Stimulated activated naive CD8-positive, alpha-beta T cell treated with anti-CD3 and anti-CD28 coated beads, Interleukin-15, Interleukin-2, amounts not matched to agents 100 ng/mL and 50 ng/mL, for 24 hours (primary cell): ENCODE data around the gene CACNA2D3.
"Not testable (repeated sequence)": the region's sequence is repeated elsewhere in the genome, so short reads cannot be mapped to it uniquely, and the experiment has no call there.

Experiments used
- H3K27ac Mint-ChIP-seq: one replicate; pipeline ENCODE4 v1.8.0; 2021; ENCODE audit warnings: mild to moderate bottlenecking, mixed read lengths
- H3K27me3 Mint-ChIP-seq: one replicate; pipeline ENCODE4 v1.8.0; 2021; ENCODE audit warnings: mixed read lengths
- H3K36me3 Mint-ChIP-seq: one replicate; pipeline ENCODE4 v1.8.0; 2021; ENCODE audit warnings: low read depth, mixed read lengths
- H3K4me1 Mint-ChIP-seq: one replicate; pipeline ENCODE4 v1.8.0; 2021; ENCODE audit warnings: low read depth, mixed read lengths
- H3K4me3 Mint-ChIP-seq: one replicate; pipeline ENCODE4 v1.8.0; 2021; ENCODE audit warnings: mild to moderate bottlenecking, mixed read lengths
- H3K9me3 Mint-ChIP-seq: one replicate; pipeline ENCODE4 v1.8.0; 2021; ENCODE audit warnings: mixed read lengths

The CACNA2D3 gene

DNA sequence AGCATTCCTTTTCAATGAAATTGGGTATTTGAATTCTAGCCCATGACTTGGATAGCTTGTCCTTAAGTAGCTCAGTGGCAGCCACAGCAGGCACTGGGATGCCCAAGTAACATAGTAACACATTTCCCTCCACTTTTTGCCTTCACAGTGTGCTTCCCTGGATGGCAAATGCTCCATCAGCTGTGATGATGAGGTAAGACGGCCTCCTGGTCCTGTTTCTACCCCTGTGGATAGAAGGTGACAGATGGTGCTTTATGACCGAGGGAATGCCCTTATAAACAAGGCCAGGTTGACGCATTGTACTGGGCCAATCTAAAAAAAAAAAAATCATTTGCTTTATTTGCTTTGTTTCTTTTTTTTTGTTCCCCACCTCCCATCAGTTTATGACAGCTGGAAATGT lies 847.3 kb downstream of the CACNA2D3 start:
- peaks cover 4% of the 10 kb centered on the region for H3K9me3 Mint-ChIP-seq
- H3K27ac Mint-ChIP-seq: no peak overlapping the region
- no peaks in the 10 kb centered on the region for H3K4me1 Mint-ChIP-seq
- H3K4me3 Mint-ChIP-seq: no peak overlapping the region
- no peaks in the 10 kb centered on the region for H3K27me3 Mint-ChIP-seq
- no peaks in the 10 kb centered on the region for H3K36me3 Mint-ChIP-seq

DNA sequence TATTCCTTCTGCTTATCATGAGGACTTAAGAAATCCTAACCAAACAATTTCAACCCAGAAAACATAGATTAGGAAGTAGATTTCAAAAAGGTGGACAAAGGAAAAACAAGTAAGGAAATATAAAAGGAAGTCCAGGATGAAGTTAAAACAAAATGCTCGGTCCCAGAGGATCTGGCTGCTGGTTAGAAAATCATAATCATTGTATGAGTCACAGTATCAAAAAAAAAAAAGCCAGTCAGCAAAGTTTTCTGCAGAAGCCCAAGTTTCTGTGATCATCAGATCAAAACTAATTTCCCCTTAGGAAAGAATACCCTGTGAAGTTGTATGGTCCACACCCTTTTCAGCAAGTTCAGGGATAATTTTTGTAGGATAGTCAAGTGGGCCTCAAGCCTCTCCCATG lies 848.5 kb downstream of the CACNA2D3 start:
- Mint-ChIP-seq H3K4me3 (no peak overlapping the region), H3K4me1 (no peaks in the 10 kb centered on the region), H3K36me3 (no peaks in the 10 kb centered on the region), H3K27me3 (no peaks in the 10 kb centered on the region), H3K9me3 (peaks cover 4% of the 10 kb centered on the region), H3K27ac (no peak overlapping the region)

DNA sequence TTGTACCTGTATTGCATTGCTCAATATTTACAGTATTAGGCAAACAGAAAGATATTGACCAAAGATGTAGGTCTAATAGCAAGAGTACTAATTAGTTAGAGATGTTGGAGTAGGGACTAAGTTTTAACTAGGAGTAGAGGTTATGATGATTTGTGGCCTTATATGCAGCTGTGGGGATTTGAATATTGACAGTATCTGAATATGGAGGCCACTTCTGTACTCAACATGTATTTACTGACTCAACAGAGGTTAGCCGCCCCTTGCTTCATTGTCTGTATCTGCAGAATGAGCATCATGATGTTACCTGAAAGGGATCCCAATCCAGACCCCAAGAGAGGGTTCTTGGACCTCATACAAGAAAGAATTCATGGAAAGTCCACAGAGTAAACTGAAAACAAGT lies 855.1 kb downstream of the CACNA2D3 start:
- no peak overlapping the region for H3K4me3 Mint-ChIP-seq
- H3K27ac Mint-ChIP-seq: no peak overlapping the region
- peaks cover 3% of the 10 kb centered on the region for H3K9me3 Mint-ChIP-seq
- H3K4me1 Mint-ChIP-seq: no peaks in the 10 kb centered on the region
- no peaks in the 10 kb centered on the region for H3K27me3 Mint-ChIP-seq
- H3K36me3 Mint-ChIP-seq: no peaks in the 10 kb centered on the region

DNA sequence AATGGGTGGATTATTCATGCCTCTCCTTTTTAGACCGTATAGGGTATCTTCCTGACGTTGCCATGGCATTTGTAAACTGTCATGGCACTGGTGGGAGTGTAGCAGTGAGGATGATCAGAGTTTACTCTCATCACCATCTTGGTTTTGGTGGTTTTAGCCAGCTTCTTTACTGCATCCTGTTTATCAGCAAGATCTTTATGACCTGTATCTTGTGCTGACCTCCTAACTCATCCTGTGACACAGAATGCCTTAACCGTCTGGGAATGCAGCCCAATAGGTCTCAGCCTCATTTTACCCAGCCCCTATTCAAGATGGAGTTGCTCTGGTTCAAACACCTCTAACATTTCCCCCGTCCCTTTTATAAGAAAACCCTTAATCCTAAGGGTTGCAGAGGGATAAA lies 855.6 kb downstream of the CACNA2D3 start:
- H3K36me3 Mint-ChIP-seq, H3K27ac Mint-ChIP-seq, H3K27me3 Mint-ChIP-seq, H3K4me1 Mint-ChIP-seq, H3K9me3 Mint-ChIP-seq, H3K4me3 Mint-ChIP-seq: not testable (repeated sequence)

DNA sequence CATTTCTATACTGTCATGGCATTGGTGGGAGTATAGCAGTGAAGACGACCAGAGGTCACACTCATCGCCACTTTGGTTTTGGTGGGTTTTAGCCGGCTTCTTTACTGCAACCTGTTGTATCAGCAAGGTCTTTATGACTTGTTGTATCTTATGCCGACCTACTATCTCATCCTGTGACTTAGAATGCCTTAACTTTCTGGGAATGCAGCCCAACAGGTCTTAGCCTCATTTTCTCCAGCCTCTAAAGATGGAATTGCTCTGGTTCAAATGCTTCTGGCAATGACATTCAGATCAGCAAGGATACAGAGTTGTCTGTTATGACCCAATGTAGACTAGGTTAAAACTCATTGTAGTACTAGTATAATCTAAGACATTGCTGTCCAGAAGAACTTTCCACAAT lies 860.5 kb downstream of the CACNA2D3 start:
- Mint-ChIP-seq H3K4me3 (no peak overlapping the region), H3K27me3 (no peaks in the 10 kb centered on the region), H3K36me3 (no peaks in the 10 kb centered on the region), H3K9me3 (peaks cover 3% of the 10 kb centered on the region), H3K27ac (no peak overlapping the region), H3K4me1 (no peaks in the 10 kb centered on the region)

DNA sequence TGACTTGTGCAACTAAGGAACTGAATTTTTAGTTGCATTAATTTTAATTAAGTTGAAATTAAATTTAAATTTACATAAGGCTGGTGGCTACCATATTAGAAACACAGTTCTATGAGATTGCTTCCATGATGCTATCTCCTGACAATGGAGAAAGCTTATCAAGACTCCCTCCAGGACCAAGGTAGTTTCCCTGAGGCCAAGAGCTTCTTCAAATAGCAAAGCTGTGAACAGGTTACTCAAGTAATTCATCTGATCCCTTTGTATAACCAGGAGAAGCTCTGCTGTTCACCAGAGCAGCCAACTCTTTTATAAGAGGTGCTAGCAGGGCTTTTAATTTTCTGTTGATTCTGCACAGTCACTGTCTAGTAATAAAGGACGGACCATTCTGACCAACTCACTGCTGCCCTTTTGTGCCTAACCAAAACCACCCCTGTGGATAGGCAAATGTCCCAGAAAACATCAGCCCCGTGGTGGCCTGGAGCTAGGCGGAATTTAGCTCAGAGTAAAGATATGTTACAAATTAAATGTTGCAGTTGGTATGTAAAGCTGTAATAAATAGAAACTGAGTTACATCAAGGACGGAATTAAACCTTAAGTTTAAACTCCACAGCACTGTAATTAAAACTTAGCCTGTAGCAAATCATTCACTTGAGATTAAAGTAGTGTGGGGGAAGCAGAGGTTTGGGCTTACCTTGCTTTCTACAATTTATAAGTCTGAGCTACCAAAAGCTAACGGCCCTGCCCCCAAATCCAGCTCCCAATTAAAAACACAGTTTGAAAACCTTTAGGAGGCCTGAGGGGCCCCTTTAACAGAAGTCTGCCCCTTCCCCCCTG lies 861.1 kb downstream of the CACNA2D3 start:
- Mint-ChIP-seq H3K36me3 (no peaks in the 10 kb centered on the region), H3K27me3 (no peaks in the 10 kb centered on the region), H3K9me3 (peaks cover 3% of the 10 kb centered on the region), H3K4me3 (no peak overlapping the region), H3K4me1 (no peaks in the 10 kb centered on the region), H3K27ac (no peak overlapping the region)

DNA sequence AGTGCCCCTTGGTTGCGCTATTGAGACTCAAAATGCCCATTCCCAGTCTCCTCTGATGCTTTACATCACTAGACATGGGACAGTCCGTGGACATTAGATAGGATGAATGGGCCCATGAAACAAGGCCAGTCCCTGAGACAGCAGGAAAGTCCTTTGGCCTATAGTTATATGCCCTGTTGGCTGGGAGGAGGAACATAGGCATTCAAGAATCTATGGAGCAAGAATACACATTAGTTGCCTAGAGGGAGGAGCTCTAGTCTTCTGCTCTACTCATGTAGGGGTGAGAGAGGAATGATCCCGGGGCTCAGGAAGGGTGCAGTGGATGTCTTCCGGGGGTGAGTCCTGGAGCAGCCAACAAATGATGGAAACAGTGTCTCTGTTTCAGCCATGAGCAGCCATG lies 863.5 kb downstream of the CACNA2D3 start:
- Mint-ChIP-seq H3K4me1 (no peaks in the 10 kb centered on the region), H3K27ac (no peak overlapping the region), H3K9me3 (peaks cover 5% of the 10 kb centered on the region), H3K36me3 (no peaks in the 10 kb centered on the region), H3K27me3 (no peaks in the 10 kb centered on the region), H3K4me3 (no peak overlapping the region)

DNA sequence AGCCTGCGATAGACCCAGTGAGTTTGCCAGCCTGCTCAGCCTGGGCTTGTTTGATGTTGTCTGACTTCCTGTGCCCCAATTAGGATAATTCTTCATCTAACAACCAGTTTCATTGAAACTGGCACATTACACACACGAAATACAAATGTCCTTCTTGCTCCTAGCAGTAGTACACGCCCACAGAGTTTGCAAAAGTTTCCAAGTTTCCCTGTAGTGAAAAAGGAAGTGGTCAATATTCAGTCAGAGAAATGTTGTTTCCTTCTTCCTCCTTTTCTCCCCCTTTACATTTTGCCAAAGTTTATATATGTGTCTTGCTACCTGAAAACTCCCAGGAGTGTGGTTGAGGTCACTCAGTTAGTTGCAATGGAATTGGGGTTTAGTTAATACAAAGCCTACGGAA lies 863.9 kb downstream of the CACNA2D3 start:
- no peaks in the 10 kb centered on the region for H3K36me3 Mint-ChIP-seq
- no peak overlapping the region for H3K4me3 Mint-ChIP-seq
- H3K27me3 Mint-ChIP-seq: no peaks in the 10 kb centered on the region
- H3K9me3 Mint-ChIP-seq: peaks cover 3% of the 10 kb centered on the region
- H3K27ac Mint-ChIP-seq: no peak overlapping the region
- H3K4me1 Mint-ChIP-seq: no peaks in the 10 kb centered on the region

DNA sequence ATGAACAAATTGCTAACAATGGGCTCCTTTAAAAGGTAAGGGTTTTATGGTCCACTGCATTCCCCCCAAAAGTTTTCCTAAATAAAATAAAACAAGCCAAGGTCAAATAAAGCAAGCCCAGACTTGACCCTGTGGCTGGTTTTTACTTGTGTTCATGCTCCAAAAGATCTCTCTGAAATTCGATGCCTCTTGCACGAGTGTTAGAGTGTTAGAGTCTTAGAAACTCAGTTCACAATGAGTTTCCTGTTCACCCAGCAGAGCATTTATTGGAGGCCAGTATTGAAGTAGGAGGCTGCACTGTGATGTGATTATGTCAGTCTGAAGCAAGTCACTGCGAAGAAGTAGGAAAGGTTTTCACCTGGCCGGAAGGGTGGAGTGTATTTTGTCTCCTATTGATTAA lies 865.4 kb downstream of the CACNA2D3 start:
- Mint-ChIP-seq H3K4me1 (no peaks in the 10 kb centered on the region), H3K4me3 (no peak overlapping the region), H3K27ac (no peak overlapping the region), H3K9me3 (peaks cover 3% of the 10 kb centered on the region), H3K36me3 (no peaks in the 10 kb centered on the region), H3K27me3 (no peaks in the 10 kb centered on the region)

DNA sequence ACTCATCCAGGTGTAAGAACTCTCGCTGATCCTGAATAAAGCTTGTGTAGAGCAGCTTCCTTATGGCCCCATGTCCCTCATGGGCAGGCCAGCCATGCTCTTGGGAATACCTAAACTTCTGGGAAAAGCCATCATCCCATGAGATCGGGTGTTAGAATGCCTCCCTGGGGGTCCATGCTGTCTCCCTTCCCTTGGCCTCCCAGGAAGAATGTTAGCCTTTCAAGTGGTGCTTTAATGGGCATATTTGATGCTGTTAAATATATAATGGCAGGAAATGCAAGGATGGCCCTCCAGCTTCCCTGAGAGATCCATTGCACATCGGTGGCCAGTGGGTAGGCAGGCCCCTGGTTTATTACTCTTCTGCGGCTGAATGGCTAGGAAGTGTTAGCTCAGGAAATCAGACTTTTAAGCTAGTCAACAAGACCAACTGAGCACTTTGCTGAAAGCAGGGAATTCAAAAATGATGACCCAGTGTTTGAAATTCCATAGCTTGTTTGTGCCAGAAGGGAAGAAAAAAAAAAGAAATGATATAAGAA lies 866.0 kb downstream of the CACNA2D3 start:
- Mint-ChIP-seq H3K4me1 (no peaks in the 10 kb centered on the region), H3K4me3 (no peak overlapping the region), H3K27me3 (no peaks in the 10 kb centered on the region), H3K36me3 (no peaks in the 10 kb centered on the region), H3K27ac (no peak overlapping the region), H3K9me3 (peaks cover 3% of the 10 kb centered on the region)

DNA sequence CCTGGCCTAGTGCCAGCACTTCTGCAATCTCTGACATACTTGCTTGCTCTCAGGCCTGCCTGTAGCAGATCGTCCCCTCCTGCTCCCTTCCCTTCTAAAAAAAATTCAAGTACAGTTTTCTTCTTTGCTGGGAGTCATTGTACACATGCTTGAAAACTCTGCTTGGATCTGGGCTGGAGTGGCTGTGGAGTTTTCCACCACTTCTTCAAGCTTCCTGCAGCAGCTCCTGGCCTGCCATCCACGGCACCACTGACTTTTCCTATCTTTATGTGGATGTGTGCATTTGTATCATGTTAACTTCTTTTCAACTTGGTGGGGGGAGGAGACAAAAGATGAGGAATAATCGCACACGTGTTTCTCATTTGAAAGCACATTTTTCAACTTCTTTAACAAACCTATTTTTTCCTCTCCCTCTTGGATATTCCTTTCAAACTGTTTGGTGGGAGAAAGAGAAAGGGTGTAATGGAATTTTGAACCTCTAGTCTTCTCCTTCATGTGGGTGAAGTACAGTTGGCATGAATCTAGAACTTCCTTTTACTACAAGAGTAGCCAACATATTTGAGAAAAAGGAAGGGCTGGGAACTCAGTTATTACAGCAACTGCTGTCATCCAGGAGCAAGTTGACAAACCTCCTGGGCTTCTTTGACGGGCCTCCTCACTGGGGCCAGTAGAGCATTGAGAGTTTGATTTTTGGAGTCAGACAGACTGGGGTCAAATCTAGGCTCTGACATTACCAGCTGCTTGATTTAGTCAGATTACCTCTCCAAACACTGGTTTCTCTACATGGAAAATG lies 866.7 kb downstream of the CACNA2D3 start:
- Mint-ChIP-seq H3K36me3 (no peaks in the 10 kb centered on the region), H3K4me1 (no peaks in the 10 kb centered on the region), H3K9me3 (peaks cover 3% of the 10 kb centered on the region), H3K27me3 (no peaks in the 10 kb centered on the region), H3K4me3 (no peak overlapping the region), H3K27ac (no peak overlapping the region)

DNA sequence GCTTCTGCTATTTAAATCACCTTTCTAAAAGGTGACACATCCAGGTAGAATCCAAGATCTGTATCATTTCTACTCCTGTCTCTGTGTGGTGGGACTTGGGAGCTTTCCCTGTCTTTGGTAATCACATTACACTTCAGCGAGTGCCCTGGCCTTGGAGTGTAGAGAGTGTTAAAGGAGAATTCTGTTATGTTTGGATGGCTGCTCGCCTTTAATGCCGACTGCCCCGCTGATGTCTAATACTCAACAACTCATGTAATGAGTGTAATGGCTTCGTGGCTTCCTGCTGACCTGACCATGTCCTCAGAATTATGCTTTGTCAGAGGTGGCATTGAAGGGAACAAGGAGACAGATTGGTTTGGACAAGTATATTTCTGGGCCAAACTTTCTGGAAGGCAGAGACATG lies 871.8 kb downstream of the CACNA2D3 start:
- Mint-ChIP-seq H3K36me3 (no peaks in the 10 kb centered on the region), H3K27ac (no peak overlapping the region), H3K27me3 (no peaks in the 10 kb centered on the region), H3K9me3 (peaks cover 3% of the 10 kb centered on the region), H3K4me1 (no peaks in the 10 kb centered on the region), H3K4me3 (no peak overlapping the region)

DNA sequence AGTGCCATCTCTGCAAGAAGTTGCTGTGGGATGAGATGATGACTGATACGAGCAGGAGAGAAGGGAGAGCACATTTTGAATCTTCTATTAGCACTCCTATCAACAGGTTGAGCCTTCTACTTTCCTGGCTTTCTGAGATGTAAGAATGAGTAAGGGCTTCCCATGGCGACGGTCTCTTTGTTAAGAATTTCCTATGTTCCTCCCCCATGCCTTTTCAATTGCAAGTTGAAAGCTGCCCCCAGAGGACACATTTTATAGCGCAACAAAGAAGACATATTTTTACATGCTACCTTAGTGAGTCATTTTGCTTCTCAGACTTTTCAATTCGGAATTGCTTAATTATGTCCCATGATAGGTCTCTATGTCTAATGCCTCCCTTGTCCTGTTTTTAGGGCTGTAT lies 876.8 kb downstream of the CACNA2D3 start:
- Mint-ChIP-seq H3K9me3 (peaks cover 6% of the 10 kb centered on the region), H3K27me3 (peaks cover 6% of the 10 kb centered on the region), H3K4me3 (no peak overlapping the region), H3K36me3 (no peaks in the 10 kb centered on the region), H3K4me1 (no peaks in the 10 kb centered on the region), H3K27ac (no peak overlapping the region)

DNA sequence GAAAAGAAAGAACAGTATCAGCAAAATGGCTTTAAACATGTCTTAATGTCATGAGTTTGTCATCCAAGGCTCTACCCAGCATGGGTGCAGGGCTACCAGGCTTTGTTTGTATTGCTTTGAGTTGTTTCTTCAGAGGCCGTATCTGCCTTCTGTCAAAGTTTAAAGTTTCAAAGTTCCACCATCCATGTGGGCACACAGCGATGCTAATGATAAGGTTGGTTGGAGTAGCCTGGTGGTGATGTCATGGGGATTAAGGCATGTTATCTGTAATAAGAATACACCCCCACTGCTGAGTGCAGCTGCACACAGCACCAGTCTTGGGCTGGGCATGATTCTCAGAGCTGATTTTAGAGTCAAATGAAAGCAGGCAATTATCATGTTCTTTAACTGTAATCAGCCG lies 877.5 kb downstream of the CACNA2D3 start:
- Mint-ChIP-seq H3K36me3 (no peaks in the 10 kb centered on the region), H3K9me3 (peaks cover 6% of the 10 kb centered on the region), H3K4me1 (no peaks in the 10 kb centered on the region), H3K27me3 (peaks cover 6% of the 10 kb centered on the region), H3K27ac (no peak overlapping the region), H3K4me3 (no peak overlapping the region)

DNA sequence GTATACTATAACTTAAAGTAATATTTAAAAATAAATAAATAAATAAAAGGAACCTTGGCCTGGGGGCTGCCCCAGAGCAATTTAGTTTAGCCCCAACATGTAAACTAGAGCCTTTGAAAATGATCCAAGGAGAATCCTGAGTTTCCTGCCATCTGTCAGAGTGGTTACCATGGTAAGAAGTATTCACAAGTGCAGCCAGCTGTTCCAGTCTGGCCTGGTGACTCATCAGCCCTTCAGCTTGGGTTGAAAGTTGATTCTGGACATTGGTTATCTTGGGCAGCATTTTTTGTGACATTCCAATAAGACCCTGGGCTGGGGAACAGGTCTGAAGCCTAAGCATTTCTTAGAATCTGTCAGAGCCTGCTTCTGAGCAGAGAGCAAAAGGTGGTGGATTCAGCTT lies 878.2 kb downstream of the CACNA2D3 start:
- no peaks in the 10 kb centered on the region for H3K36me3 Mint-ChIP-seq
- peaks cover 6% of the 10 kb centered on the region for H3K27me3 Mint-ChIP-seq
- H3K9me3 Mint-ChIP-seq: peaks cover 6% of the 10 kb centered on the region
- H3K4me3 Mint-ChIP-seq: no peak overlapping the region
- no peaks in the 10 kb centered on the region for H3K4me1 Mint-ChIP-seq
- H3K27ac Mint-ChIP-seq: no peak overlapping the region
